ENCODE data around the gene MT1H.
A peak's percentile ranks its signal among the peaks of the same experiment; 100 is the strongest.

Gene MT1H

GRCh38 chr16:56681939-56682702 is 12.5 kb downstream of the MT1H start, which contains the start of gene MT1X:
Gene MT1X, plus strand, starts transcription at chr16:56682470. Its CDS starts 71 bp downstream, at chr16:56682541.
- peaks cover 16% of the 10 kb centered on the region for H3K4me1 ChIP-seq (ENCODE audit: insufficient read depth, low read length)

DNA sequence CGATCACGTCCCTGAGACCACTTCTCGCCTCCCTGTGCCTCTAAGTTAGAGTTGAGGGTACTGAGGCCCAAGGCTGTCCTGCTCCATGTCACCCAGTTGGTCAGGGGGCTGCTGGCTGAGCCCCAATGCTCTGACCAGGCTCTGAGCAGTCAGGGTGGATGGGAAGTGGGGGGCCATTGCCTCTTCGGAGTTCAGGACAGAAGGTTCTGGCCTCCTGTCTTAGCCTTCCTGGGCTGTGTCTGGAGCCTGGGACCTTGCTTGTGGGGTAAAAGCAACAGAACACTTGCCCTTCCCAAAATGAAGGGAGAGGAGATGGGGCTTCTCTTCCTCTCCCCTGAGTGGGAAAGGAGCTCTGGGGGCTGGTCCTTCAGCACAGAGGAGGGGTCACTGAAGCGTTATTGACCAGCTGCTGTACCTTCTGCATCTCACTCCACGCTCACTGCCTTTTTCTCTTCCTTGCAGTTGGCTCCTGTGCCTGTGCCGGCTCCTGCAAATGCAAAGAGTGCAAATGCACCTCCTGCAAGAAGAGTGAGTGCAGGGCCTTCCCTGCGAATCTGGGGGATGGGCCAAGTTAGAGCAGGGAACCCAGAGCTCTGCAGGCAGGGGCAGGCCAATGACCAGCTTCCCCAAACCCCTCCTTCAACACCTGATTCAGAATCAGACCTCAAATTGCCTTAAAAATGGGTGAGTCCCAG is 13.2 kb downstream of the MT1H start:
- Histone ChIP-seq H3K36me3 (ENCODE audit: insufficient read depth, low read length) (no peaks in the 10 kb centered on the region), H3K9me3 (ENCODE audit: control insufficient read depth, insufficient read depth, low read length) (0 out of 2 replicates have a peak, but pooled peaks cover 2% of the 10 kb centered on the region), H3K4me1 (ENCODE audit: insufficient read depth, low read length) (peaks cover 12% of the 10 kb centered on the region), H3K9ac (ENCODE audit: low read depth, low read length) (peak overlapping the region; percentile 90)

More at GRCh38 chr16:56681939-56682702, 12.5 kb downstream of the MT1H start, which contains the start of gene MT1X:
- peak within 1 kb of the TSS; percentile 90 for H3K9ac ChIP-seq (ENCODE audit: low read depth, low read length)
- H3K36me3 ChIP-seq (ENCODE audit: insufficient read depth, low read length), result no peaks in the 10 kb centered on the region
- 0 out of 2 replicates have a peak, but pooled peaks cover 2% of the 10 kb centered on the region for H3K9me3 ChIP-seq (ENCODE audit: control insufficient read depth, insufficient read depth, low read length)

DNA sequence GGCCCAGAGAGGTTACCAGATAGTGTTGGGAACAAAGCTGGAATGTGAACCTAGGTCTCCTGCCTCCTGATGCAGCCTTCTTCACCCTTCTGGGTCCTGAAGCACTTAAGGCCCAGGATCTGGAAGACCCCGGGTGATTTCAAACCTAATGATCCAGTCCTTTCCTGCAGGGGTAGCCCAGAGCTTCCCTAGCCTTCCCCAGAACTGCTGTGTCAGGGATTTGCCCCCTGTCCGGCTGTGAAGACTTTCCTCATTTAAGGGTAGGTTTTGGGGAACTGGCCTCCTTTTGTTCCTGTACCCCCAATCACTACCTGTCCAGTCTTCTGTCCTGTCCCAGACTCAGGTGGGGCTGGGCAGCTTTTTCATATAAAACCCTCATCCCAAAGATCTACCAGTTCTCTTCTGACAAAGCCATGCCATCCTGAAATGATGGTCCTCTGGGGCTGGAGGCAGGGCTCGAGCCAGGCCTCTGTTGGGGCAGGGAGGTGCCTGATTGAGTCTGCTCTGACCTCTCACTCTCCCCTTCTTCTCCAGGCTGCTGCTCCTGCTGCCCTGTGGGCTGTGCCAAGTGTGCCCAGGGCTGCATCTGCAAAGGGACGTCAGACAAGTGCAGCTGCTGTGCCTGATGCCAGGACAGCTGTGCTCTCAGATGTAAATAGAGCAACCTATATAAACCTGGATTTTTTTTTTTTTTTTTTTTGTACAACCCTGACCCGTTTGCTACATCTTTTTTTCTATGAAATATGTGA is 14.0 kb downstream of the MT1H start:
- H3K4me1 ChIP-seq (ENCODE audit: insufficient read depth, low read length), result peaks cover 12% of the 10 kb centered on the region
- H3K9ac ChIP-seq (ENCODE audit: low read depth, low read length), result peak overlapping the region; percentile 90
- H3K9me3 ChIP-seq (ENCODE audit: control insufficient read depth, insufficient read depth, low read length), result 0 out of 2 replicates have a peak, but pooled peaks cover 2% of the 10 kb centered on the region
- no peaks in the 10 kb centered on the region for H3K36me3 ChIP-seq (ENCODE audit: insufficient read depth, low read length)

DNA sequence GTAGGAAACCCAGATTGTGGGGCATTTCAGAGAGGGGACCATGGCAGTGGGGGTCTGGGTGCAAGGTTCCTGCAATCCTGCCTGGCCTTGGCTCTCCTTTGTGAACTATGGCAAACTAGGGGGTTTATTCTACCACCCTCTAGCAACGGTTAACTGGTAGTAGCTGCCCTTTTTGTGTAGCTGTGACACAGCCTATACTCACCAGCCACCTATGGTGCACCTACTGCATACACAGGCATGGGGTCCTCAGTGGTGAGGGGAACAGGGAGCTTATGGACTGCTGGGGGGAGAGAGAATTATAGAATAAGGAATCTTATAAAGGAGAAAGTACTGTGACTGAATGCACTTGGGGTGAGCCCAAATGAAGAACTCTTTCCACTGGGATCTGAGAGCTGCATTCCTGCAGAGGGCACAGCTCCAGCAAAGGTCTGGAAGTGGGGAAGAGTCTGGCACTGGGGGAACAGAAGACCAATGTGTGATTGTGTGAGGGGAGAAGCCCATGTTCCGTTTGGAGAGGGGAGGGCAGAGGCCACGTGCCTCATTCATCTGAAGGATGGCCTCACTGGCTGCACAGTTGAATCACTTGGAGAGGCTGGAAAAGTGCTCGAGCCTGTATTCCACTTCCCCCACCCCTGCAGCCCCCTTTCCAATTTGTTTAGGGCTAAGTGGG is 14.8 kb downstream of the MT1H start:
- no peaks in the 10 kb centered on the region for H3K36me3 ChIP-seq (ENCODE audit: insufficient read depth, low read length)
- H3K9ac ChIP-seq (ENCODE audit: low read depth, low read length), result no peak overlapping the region
- peaks cover 12% of the 10 kb centered on the region for H3K4me1 ChIP-seq (ENCODE audit: insufficient read depth, low read length)
- H3K9me3 ChIP-seq (ENCODE audit: control insufficient read depth, insufficient read depth, low read length), result 0 out of 2 replicates have a peak, but pooled peaks cover 2% of the 10 kb centered on the region

- Histone ChIP-seq H3K4me1 (ENCODE audit: insufficient read depth, low read length) (peaks cover 12% of the 10 kb centered on the region), H3K9ac (ENCODE audit: low read depth, low read length) (no peak overlapping the region), H3K36me3 (ENCODE audit: insufficient read depth, low read length) (no peaks in the 10 kb centered on the region), H3K9me3 (ENCODE audit: control insufficient read depth, insufficient read depth, low read length) (0 out of 2 replicates have a peak, but pooled peaks cover 2% of the 10 kb centered on the region)
Measured at GRCh38 chr16:56684926-56685590, 15.4 kb downstream of the MT1H start.

DNA sequence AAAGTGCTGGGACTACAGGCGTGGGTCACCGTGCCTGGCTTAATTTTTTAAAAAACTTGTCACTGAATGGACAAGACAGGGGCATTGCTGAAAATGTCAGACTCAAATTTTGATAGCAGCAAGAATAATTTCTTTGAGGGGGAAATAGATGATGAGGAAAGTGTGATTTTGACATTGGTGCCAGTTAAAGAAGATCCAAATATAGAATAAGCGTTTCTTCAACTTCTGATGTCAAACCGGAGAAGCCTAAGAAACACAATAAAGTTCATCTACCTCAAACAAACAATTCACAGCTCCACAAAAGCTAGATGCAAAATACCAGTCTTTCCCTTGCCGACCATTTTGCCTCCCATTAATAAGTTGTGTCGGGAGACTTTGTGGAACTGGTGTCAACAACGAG is 17.1 kb downstream of the MT1H start:
- no peaks in the 10 kb centered on the region for H3K36me3 ChIP-seq (ENCODE audit: insufficient read depth, low read length)
- 0 out of 2 replicates have a peak, but pooled peaks cover 2% of the 10 kb centered on the region for H3K9me3 ChIP-seq (ENCODE audit: control insufficient read depth, insufficient read depth, low read length)
- peaks cover 13% of the 10 kb centered on the region for H3K4me1 ChIP-seq (ENCODE audit: insufficient read depth, low read length)
- no peak overlapping the region for H3K9ac ChIP-seq (ENCODE audit: low read depth, low read length)

DNA sequence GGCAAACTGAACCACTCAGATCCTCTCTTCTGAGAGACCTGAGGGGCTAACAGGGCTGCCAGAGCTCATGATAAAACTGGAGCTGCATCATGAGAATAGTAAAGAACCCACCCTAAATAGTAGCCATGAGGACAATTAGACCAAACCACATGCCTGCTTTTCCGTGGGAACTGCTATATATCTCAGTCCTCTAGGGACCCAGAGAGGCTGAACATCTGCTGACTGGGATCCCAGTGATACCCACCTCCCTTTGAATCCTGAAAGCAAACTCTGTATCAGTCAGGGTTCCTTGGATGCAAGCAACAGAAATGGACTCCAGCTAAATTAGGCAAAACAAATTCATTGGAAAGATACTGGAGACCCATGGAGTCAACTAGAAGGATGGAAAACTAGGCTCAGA is 19.1 kb downstream of the MT1H start:
- Histone ChIP-seq H3K4me1 (ENCODE audit: insufficient read depth, low read length) (peaks cover 8% of the 10 kb centered on the region; the same call in 1 of the 2 replicates), H3K9me3 (ENCODE audit: control insufficient read depth, insufficient read depth, low read length) (0 out of 2 replicates have a peak, but pooled peaks cover 2% of the 10 kb centered on the region), H3K9ac (ENCODE audit: low read depth, low read length) (no peak overlapping the region), H3K36me3 (ENCODE audit: insufficient read depth, low read length) (no peaks in the 10 kb centered on the region)

DNA sequence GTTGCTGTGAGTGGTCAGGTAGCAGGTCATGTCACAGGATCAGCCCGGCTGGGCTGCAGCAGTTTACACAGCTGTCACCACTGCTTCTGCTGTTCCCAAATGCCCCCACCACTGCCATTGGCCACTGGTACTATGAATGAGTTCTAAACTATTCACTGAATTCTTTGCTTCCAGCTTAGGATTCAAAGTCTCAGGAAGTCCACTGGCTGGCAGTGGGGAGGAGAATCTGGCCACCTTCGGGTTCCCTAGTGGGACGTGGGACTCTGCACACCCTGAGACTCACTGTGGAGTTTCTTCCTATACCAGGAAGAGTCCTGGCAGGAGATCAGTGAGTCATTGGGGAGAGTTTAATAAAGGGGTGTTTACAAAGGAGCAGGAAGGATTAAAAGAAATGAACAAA is 19.6 kb downstream of the MT1H start:
- H3K9me3 ChIP-seq (ENCODE audit: control insufficient read depth, insufficient read depth, low read length), result 0 out of 2 replicates have a peak, but pooled peaks cover 2% of the 10 kb centered on the region
- no peaks in the 10 kb centered on the region for H3K36me3 ChIP-seq (ENCODE audit: insufficient read depth, low read length)
- peaks cover 8% of the 10 kb centered on the region; the same call in 1 of the 2 replicates for H3K4me1 ChIP-seq (ENCODE audit: insufficient read depth, low read length)
- no peak overlapping the region for H3K9ac ChIP-seq (ENCODE audit: low read depth, low read length)

DNA sequence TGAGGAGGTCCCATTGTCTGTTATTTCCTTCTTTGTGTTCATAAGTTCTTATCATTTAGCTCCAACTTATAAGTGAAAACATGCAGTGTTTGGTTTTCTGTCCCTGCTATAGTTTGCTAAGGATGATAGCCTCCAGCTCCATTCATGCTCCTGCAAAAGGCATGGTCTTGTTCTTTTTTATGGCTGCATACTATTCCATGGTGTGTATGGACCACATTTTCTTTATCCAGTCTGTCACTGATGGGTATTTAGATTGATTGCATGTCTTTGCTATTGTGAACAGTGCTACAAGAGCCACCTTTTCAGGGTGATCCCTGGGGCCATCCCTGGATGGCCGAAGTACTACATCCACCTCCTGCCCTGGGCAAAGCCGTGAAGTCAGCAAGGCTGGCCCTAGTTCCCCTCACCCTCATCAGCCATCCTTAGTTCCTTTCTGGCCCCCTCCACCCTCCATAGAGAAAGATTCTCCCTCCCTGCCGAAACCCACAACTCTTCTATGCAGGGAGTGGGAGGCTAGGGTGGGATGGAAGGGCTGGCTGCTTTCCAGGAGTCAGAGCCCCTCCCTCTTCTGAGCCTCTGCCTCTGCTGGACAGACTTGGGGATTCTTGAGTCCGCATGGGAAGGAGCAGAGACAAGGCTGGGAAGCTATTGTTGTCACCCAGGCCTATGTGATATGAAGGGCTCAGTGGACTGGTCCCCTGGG is 21.0 kb downstream of the MT1H start:
- H3K4me1 ChIP-seq (ENCODE audit: insufficient read depth, low read length), result peaks cover 8% of the 10 kb centered on the region; the same call in 1 of the 2 replicates
- H3K9ac ChIP-seq (ENCODE audit: low read depth, low read length), result no peak overlapping the region
- H3K36me3 ChIP-seq (ENCODE audit: insufficient read depth, low read length), result no peaks in the 10 kb centered on the region
- 0 out of 2 replicates have a peak, but pooled peaks cover 2% of the 10 kb centered on the region for H3K9me3 ChIP-seq (ENCODE audit: control insufficient read depth, insufficient read depth, low read length)

GRCh38 chr16:56691885-56692284 is 22.3 kb downstream of the MT1H start:
- Histone ChIP-seq H3K9me3 (ENCODE audit: control insufficient read depth, insufficient read depth, low read length) (0 out of 2 replicates have a peak, but pooled peaks cover 1% of the 10 kb centered on the region), H3K36me3 (ENCODE audit: insufficient read depth, low read length) (no peaks in the 10 kb centered on the region), H3K9ac (ENCODE audit: low read depth, low read length) (no peak overlapping the region), H3K4me1 (ENCODE audit: insufficient read depth, low read length) (peaks cover 8% of the 10 kb centered on the region; the same call in 1 of the 2 replicates)

GRCh38 chr16:56695246-56695645 is 25.6 kb downstream of the MT1H start:
- H3K36me3 ChIP-seq (ENCODE audit: insufficient read depth, low read length), result no peaks in the 10 kb centered on the region
- no peaks in the 10 kb centered on the region for H3K9me3 ChIP-seq (ENCODE audit: control insufficient read depth, insufficient read depth, low read length)
- no peak overlapping the region for H3K9ac ChIP-seq (ENCODE audit: low read depth, low read length)
- H3K4me1 ChIP-seq (ENCODE audit: insufficient read depth, low read length), result peaks cover 8% of the 10 kb centered on the region; the same call in 1 of the 2 replicates

DNA sequence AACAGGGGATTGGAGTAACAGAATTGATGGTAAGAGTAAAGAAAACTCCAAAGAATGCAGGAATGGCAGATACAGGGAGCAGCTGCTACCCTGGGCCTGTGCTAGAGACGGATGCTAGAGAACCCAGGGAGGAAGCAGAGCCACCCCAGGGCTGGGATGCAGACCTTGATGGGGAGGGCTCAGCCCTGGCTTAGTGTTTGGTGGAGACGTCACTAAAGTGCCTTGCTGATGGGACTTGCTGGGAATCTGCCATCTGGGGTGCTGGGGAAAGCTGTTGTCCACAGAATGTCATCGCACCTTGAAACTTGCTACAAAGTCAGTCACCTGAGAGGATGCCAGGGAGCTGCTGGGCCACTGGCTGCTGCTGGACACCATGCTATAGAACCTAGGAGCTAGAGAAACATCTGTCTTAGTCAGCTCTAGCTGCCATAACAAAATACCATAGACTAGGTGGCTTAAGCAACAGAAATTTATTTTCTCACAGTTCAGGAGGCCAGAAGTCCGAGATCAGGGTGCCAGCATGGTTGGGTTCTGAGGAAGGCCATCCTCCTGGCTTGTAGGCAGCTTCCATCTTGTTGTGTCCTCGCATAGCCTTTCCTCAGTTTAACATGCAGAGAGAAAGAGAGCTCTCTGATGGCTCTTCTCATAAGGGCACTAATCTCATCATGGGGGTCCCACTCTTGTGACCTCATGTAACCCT is 28.0 kb downstream of the MT1H start:
- Histone ChIP-seq H3K36me3 (ENCODE audit: insufficient read depth, low read length) (no peaks in the 10 kb centered on the region), H3K9ac (ENCODE audit: low read depth, low read length) (no peak overlapping the region), H3K9me3 (ENCODE audit: control insufficient read depth, insufficient read depth, low read length) (no peaks in the 10 kb centered on the region), H3K4me1 (ENCODE audit: insufficient read depth, low read length) (peaks cover 11% of the 10 kb centered on the region; the same call in 1 of the 2 replicates)

Data from ES-I3 (cell line).